HCT116 (cell line): ENCODE measurements around the gene CLIC3. TPM values are rescaled to one million over a fixed set of nuclear protein-coding genes. Genes with fewer than 3 reads are reported as not detected.

ENCODE experiments used
- ATAC-seq: fragments of 200-7000 bp; cut with Tn5 transposase; 2 replicates; pipeline ENCODE4 v1.9.1; 2020; ENCODE audit warnings: mild to moderate bottlenecking, moderate library complexity
- BruUV-seq: library from RNA; stranded (reverse); fragments of 400-500 nt; replicated peaks from 2 replicates; lab custom pipeline; 2021; lab: Mats Ljungman, UMichigan
- CTCF ChIA-PET: fragments of 300-600 bp; sonication (Branson Sonifier 250); formaldehyde crosslinking; loops from one replicate; lab custom pipeline; 2021; ENCODE audit warnings: antibody characterized with exemption; lab: Charles Lee
- POLR2A ChIA-PET: fragments of 300-600, 350-600 bp; sonication (Branson Sonifier 250); formaldehyde crosslinking; loops from one replicate; lab custom pipeline; 2021; ENCODE audit warnings: antibody characterized with exemption; lab: Charles Lee
- RAD21 ChIA-PET, 2 experiments: fragments of 300-600 bp; sonication (Branson Sonifier 250); formaldehyde crosslinking; loops; one replicate each; lab custom pipeline; 2023; ENCODE audit warnings: low total read pairs in 2 of 2; ENCODE audit not compliant: uncharacterized antibody in 2 of 2, unreplicated experiment in 2 of 2, low non-redundant PET in 1 of 2; lab: Charles Lee
- DNase-seq: peaks from one replicate; pipeline ENCODE4 v3.0.0-alpha.2; 2010; ENCODE audit warnings: low read depth, low spot score
- H2AFZ ChIP-seq: fragments of 200-600 bp; shearing (Covaris generic), sonication (generic); 2 replicates; pipeline ENCODE4 v1.6.1; 2017; ENCODE audit warnings: low read depth, mixed run types, mixed read lengths, antibody characterized with exemption, low read length; ENCODE audit not compliant: poor library complexity, severe bottlenecking
- H3K27ac ChIP-seq: 2 replicates; pipeline ENCODE4 v1.5.1; 2012; ENCODE audit warnings: low read depth, low read length
- H3K27me3 ChIP-seq: fragments of 200-600 bp; sonication (generic); 2 replicates; pipeline ENCODE4 v1.6.1; 2016; ENCODE audit warnings: mixed run types, low read length, mixed read lengths; ENCODE audit not compliant: insufficient read depth
- H3K36me3 ChIP-seq, 2 experiments: fragments of 200-500 bp in 1 of 2; fragments of 200-600 bp in 1 of 2; sonication (Bioruptor generic) in 1 of 2; sonication (generic) in 1 of 2; 2 replicates each; pipeline versions ENCODE4 v1.5.1 to v1.6.1; 2014 to 2016; ENCODE audit warnings: low read length in 2 of 2, inconsistent platforms in 1 of 2, mixed read lengths in 1 of 2, mixed run types in 1 of 2; ENCODE audit not compliant: insufficient read depth in 2 of 2, control insufficient read depth in 1 of 2
- H3K4me1 ChIP-seq, 2 experiments: fragments of 200-600 bp in 1 of 2; sonication (generic) in 1 of 2; 2 replicates each; pipeline versions ENCODE4 v1.5.1 to v1.6.1; 2012 to 2017; ENCODE audit warnings: low read length in 2 of 2, inconsistent platforms in 1 of 2, mild to moderate bottlenecking in 1 of 2, mixed read lengths in 1 of 2, mixed run types in 1 of 2, moderate library complexity in 1 of 2; ENCODE audit not compliant: insufficient read depth in 2 of 2, control insufficient read depth in 1 of 2
- H3K4me2 ChIP-seq: fragments of 200-600 bp; sonication (generic); 2 replicates; pipeline ENCODE4 v1.6.1; 2017; ENCODE audit warnings: mixed run types, low read length, mixed read lengths
- H3K4me3 ChIP-seq, 2 experiments: fragments of 200-600 bp in 1 of 2; sonication (generic) in 1 of 2; replicated peaks in 1 of 2; 2 replicates each; pipeline ENCODE4 v1.5.1; 2011 to 2016; ENCODE audit warnings: low read length in 2 of 2, control low read depth in 1 of 2, low read depth in 1 of 2, mild to moderate bottlenecking in 1 of 2, mixed read lengths in 1 of 2, mixed run types in 1 of 2
- H3K79me2 ChIP-seq: fragments of 200-600 bp; sonication (generic); 2 replicates; pipeline ENCODE4 v1.6.1; 2017; ENCODE audit warnings: mild to moderate bottlenecking, mixed run types, low read length, moderate library complexity, mixed read lengths; ENCODE audit not compliant: insufficient read depth
- H3K9ac ChIP-seq: fragments of 200-600 bp; sonication (generic); 2 replicates; pipeline ENCODE4 v1.6.1; 2016; ENCODE audit warnings: low read length, mixed read lengths
- H3K9me2 ChIP-seq: fragments of 200-600 bp; sonication (generic), shearing (Covaris generic); 2 replicates; pipeline ENCODE4 v1.6.1; 2017; ENCODE audit warnings: mixed run types, mild to moderate bottlenecking, moderate library complexity; ENCODE audit not compliant: insufficient read depth
- H3K9me3 ChIP-seq, 2 experiments: fragments of 200-500 bp in 1 of 2; fragments of 200-600 bp in 1 of 2; sonication (Bioruptor generic) in 1 of 2; sonication (generic) in 1 of 2; 2 replicates each; pipeline ENCODE4 v1.6.1; 2014 to 2017; ENCODE audit warnings: low read length in 2 of 2, mixed read lengths in 2 of 2, inconsistent platforms in 1 of 2, low read depth in 1 of 2, mild to moderate bottlenecking in 1 of 2, mixed run types in 1 of 2, moderate library complexity in 1 of 2; ENCODE audit not compliant: control insufficient read depth in 1 of 2, insufficient read depth in 1 of 2
- H4K20me1 ChIP-seq: fragments of 200-600 bp; sonication (generic), shearing (Covaris generic); 2 replicates; pipeline ENCODE4 v1.6.1; 2017; ENCODE audit warnings: mixed run types, mild to moderate bottlenecking, moderate library complexity; ENCODE audit not compliant: insufficient read depth
- CBX3 ChIP-seq: IDR thresholded peaks from 2 replicates; pipeline ENCODE4 v1.6.1; 2012; ENCODE audit warnings: low read depth
- CEBPB ChIP-seq: IDR thresholded peaks from 2 replicates; pipeline ENCODE4 v1.6.1; 2012; ENCODE audit warnings: low read depth
- EGR1 ChIP-seq: IDR thresholded peaks from 2 replicates; pipeline ENCODE4 v1.6.1; 2012; ENCODE audit warnings: low read depth
- EZH2 ChIP-seq: fragments of 200-600 bp; sonication (generic); IDR thresholded peaks from 2 replicates; pipeline ENCODE4 v1.6.1; 2017; ENCODE audit warnings: antibody characterized with exemption, mixed run types
- EZH2phosphoT487 ChIP-seq: fragments of 200-600 bp; IDR thresholded peaks from 2 replicates; pipeline ENCODE4 v1.6.1; 2018; ENCODE audit warnings: antibody characterized with exemption, borderline replicate concordance
- ZBTB33 ChIP-seq: IDR thresholded peaks from 2 replicates; pipeline ENCODE4 v1.6.1; 2011; ENCODE audit warnings: mild to moderate bottlenecking, low read length, moderate library complexity; ENCODE audit not compliant: insufficient replicate concordance; ENCODE audit errors: extremely low read depth
- ZFX ChIP-seq: fragments of 450-650 bp; IDR thresholded peaks from 2 replicates; pipeline ENCODE4 v1.6.1; 2017
- intact Hi-C: fragments of 100-400 bp; cut with micrococcal nuclease; formaldehyde crosslinking; loops from 2 replicates; pipeline ENCODE4 v1.10.0; 2022
- total RNA-seq: library from RNA; stranded (reverse); gene quantifications from one replicate; pipeline ENCODE4 v1.2.1, GENCODE V29; 2021; ENCODE audit not compliant: unreplicated experiment

Gene CLIC3
- total RNA-seq, 1 experiment from 2014 or later = 8.4 TPM

GRCh38 chr9:137007108-137007815 is 10.9 kb upstream of the CLIC3 start:
- Histone ChIP-seq H3K27me3 (no peaks in the 10 kb centered on the region), H3K4me2 (no peak overlapping the region), H3K9me3 (peaks cover 0 to 4% of the 10 kb centered on the region in 2 experiments; a peak in 1 of 4 replicates), H3K4me1 (no peaks in the 10 kb centered on the region), H3K27ac (no peak overlapping the region), H3K9me2 (no peaks in the 10 kb centered on the region), H3K79me2 (no peaks in the 10 kb centered on the region), H3K9ac (no peak overlapping the region), H2AFZ (no peak overlapping the region), H3K36me3 (peaks cover 3 to 6% of the 10 kb centered on the region in 2 experiments; a peak in 3 of 4 replicates), H4K20me1 (no peaks in the 10 kb centered on the region), H3K4me3 (no peak overlapping the region)
- ChIA-PET RAD21 (no interaction called here), CTCF (no interaction called here), POLR2A (no interaction called here)
- BruUV-seq = no TSS peak
- ATAC-seq = no peak
- intact Hi-C loops = no loop called here
- DNase-seq = no peak
- TF ChIP-seq ZBTB33 = no peak
- TF ChIP-seq EZH2phosphoT487 = no peak
- no peak for TF ChIP-seq CBX3
- TF ChIP-seq ZFX = no peak
- no peak for TF ChIP-seq CEBPB
- no peak for TF ChIP-seq EZH2
- TF ChIP-seq EGR1 = no peak
